Uterus (tissue), 4 donors: ENCODE data around the gene SMAD6. TPM values are rescaled to one million over a fixed set of nuclear protein-coding genes. Genes with fewer than 3 reads are reported as not detected.

Source experiments
- DNase-seq, 2 donors: peaks; one replicate each; pipeline ENCODE4 v3.0.0-alpha.2; 2019 to 2020
- H3K27ac ChIP-seq, 2 donors: fragments of 200-600 bp; sonication (generic); 1 replicate in 1 of 2; 2 replicates in 1 of 2; pipeline ENCODE4 v1.5.1; 2016 to 2018
- H3K27me3 ChIP-seq, 2 donors: fragments of 200-600 bp; sonication (generic); one replicate each; pipeline ENCODE4 v1.5.1; 2018 to 2019; ENCODE audit warnings: control low read depth in 1 of 2
- H3K36me3 ChIP-seq, 2 donors: fragments of 200-600 bp; sonication (generic); one replicate each; pipeline ENCODE4 v1.5.1; 2019; ENCODE audit warnings: control low read depth in 1 of 2
- H3K4me1 ChIP-seq, 2 donors: fragments of 200-600 bp; sonication (generic); one replicate each; pipeline ENCODE4 v1.5.1; 2018 to 2019; ENCODE audit warnings: control low read depth in 1 of 2
- H3K4me3 ChIP-seq, 2 donors: fragments of 200-600 bp; sonication (generic); 1 replicate in 1 of 2; 2 replicates in 1 of 2; pipeline ENCODE4 v1.5.1; 2018 to 2019; ENCODE audit warnings: mild to moderate bottlenecking in 1 of 2
- H3K9me3 ChIP-seq, 2 donors: fragments of 200-600 bp; sonication (generic); one replicate each; pipeline ENCODE4 v1.5.1; 2019; ENCODE audit warnings: control low read depth in 1 of 2
- POLR2A ChIP-seq, 2 donors: fragments of 450-650 bp; IDR thresholded peaks; one replicate each; pipeline ENCODE4 v1.6.1; 2016; ENCODE audit warnings: antibody characterized with exemption in 2 of 2, mild to moderate bottlenecking in 1 of 2, moderate library complexity in 1 of 2
- intact Hi-C: fragments of 100-400 bp; cut with DNase I; formaldehyde crosslinking; loops from one replicate; pipeline ENCODE4 v1.15.1; 2023; ENCODE audit warnings: low total_unique reads
- total RNA-seq, 4 donors: library from RNA; depleted of rRNA in 3 of 4; stranded (reverse); fragments of >200 nt in 3 of 4; gene quantifications; one replicate each; pipeline versions ENCODE4 v1.1.0 to v1.2.4, GENCODE V29; 2014 to 2023
- TF ChIP-seq, protein P1 (sequence below), 4 experiments: fragments of 200-600 bp in 2 of 4; fragments of 450-650 bp in 2 of 4; sonication (generic) in 2 of 4; IDR thresholded peaks; one replicate each; pipeline ENCODE4 v1.5.1; 2016 to 2019; ENCODE audit warnings: antibody characterized with exemption in 4 of 4, mild to moderate bottlenecking in 2 of 4, moderate library complexity in 1 of 4
- donor health status: DM: yes; HTN: yes; CAD: no.

The SMAD6 gene
- total RNA-seq, 4 donors from 2014 or later = 9.4 to 30.1 (median 19.1) TPM

DNA sequence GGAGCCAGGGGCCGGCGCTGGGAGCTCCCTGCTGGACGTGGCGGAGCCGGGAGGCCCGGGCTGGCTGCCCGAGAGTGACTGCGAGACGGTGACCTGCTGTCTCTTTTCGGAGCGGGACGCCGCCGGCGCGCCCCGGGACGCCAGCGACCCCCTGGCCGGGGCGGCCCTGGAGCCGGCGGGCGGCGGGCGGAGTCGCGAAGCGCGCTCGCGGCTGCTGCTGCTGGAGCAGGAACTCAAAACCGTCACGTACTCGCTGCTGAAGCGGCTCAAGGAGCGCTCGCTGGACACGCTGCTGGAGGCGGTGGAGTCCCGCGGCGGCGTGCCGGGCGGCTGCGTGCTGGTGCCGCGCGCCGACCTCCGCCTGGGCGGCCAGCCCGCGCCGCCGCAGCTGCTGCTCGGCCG, 1.5 kb downstream of the SMAD6 start:
- TF ChIP-seq POLR2A (IDR thresholded peaks at IDR 0.05) = peak in 1 of 2 donors; percentile 29
- TF ChIP-seq, protein P1, sequence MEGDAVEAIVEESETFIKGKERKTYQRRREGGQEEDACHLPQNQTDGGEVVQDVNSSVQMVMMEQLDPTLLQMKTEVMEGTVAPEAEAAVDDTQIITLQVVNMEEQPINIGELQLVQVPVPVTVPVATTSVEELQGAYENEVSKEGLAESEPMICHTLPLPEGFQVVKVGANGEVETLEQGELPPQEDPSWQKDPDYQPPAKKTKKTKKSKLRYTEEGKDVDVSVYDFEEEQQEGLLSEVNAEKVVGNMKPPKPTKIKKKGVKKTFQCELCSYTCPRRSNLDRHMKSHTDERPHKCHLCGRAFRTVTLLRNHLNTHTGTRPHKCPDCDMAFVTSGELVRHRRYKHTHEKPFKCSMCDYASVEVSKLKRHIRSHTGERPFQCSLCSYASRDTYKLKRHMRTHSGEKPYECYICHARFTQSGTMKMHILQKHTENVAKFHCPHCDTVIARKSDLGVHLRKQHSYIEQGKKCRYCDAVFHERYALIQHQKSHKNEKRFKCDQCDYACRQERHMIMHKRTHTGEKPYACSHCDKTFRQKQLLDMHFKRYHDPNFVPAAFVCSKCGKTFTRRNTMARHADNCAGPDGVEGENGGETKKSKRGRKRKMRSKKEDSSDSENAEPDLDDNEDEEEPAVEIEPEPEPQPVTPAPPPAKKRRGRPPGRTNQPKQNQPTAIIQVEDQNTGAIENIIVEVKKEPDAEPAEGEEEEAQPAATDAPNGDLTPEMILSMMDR (IDR thresholded peaks at IDR 0.05) = no peak
- Histone ChIP-seq H3K36me3 (no peaks in the 10 kb centered on the region), H3K4me3 (peak overlapping the region; percentile 64 to 66), H3K27ac (peak overlapping the region; percentile 70 to 88), H3K9me3 (no peaks in the 10 kb centered on the region), H3K27me3 (no peaks in the 10 kb centered on the region), H3K4me1 (peaks cover 0 to 11% of the 10 kb centered on the region in 2 donors)
- intact Hi-C loops = loop anchor here (5.0 to 10.0 kb wide), 2 partner anchors 79 to 144 kb away; no protein-coding TSS in a partner anchor
- DNase-seq = peak in 1 of 2 donors; percentile 38

DNA sequence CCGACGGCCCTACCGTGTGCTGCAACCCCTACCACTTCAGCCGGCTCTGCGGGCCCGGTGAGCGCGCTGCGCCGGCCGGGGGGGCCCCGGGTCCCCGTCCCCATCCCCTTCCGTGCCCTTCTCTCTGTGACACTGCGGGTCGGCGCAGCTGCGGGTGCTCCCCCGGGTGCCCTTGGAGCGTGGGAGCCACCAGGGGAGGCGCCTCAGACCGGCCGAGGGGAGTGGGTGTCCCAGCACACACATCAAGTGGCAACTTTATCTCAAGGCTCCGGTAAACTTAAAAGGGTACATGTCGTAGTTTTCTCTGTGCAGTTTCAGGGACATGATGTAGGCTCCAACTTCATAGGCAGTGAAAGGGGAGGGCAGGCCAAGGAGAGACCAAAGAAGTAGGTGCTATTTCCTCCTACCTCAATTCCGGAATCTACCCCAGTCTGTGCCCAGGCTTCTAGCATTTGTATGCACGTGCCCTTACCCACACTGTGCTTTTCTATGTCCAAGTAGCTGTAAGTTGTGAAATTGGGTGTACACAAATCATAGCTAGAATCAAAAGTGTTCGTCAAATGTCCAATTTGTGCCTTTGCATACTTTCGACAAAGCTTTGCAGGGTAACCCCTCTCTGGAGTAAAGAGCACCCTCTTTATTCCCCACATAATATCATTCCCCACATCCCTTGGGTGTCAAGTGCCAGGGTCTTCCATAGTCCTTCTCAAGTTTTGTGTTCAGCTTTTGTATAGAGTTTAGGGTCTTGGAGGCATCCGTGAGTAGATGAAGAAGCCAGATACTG, 2.2 kb downstream of the SMAD6 start:
- intact Hi-C loops = loop anchor here (5.0 to 10.0 kb wide), 2 partner anchors 79 to 143 kb away; no protein-coding TSS in a partner anchor
- DNase-seq = no peak

DNA sequence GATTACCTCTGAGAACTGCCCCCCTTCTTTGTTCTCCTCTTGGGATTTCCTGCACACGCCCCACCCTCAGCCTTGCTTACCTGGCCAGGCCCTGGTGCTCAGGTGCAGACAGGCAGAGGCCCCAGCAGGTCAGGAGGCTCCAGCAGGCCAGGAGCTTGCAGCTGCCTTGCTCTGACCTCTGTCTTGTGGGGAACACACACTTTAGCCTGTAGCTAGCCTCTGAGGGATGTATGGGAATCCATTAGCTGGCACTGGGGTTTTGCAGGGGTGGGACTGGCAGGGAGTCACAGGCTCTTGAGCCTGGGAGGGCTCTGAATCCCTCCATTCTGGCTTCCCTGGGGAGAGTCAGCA, 2.7 kb downstream of the SMAD6 start:
- Histone ChIP-seq H3K4me3 (no peak overlapping the region), H3K27ac (peak overlapping the region in 1 of 2 donors; percentile 25), H3K4me1 (peaks cover 0 to 11% of the 10 kb centered on the region in 2 donors), H3K36me3 (no peaks in the 10 kb centered on the region), H3K27me3 (no peaks in the 10 kb centered on the region), H3K9me3 (no peaks in the 10 kb centered on the region)
- intact Hi-C loops = loop anchor here (5.0 to 10.0 kb wide), 3 partner anchors 68 to 143 kb away; no protein-coding TSS in a partner anchor
- DNase-seq = no peak
- TF ChIP-seq, protein P1 (IDR thresholded peaks at IDR 0.05) = no peak

More for the DNA sequence above, 2.2 kb downstream of the SMAD6 start:
- H3K36me3 ChIP-seq = no peaks in the 10 kb centered on the region
- peaks cover 0 to 11% of the 10 kb centered on the region in 2 donors for H3K4me1 ChIP-seq
- H3K27me3 ChIP-seq = no peaks in the 10 kb centered on the region
- H3K27ac ChIP-seq = peak overlapping the region; percentile 48 to 70
- peak in 1 of 2 donors; percentile 6 for TF ChIP-seq POLR2A (IDR thresholded peaks at IDR 0.05)
- TF ChIP-seq, protein P1 (IDR thresholded peaks at IDR 0.05) = no peak
- H3K4me3 ChIP-seq = peak overlapping the region; percentile 64 to 66
- H3K9me3 ChIP-seq = no peaks in the 10 kb centered on the region

DNA sequence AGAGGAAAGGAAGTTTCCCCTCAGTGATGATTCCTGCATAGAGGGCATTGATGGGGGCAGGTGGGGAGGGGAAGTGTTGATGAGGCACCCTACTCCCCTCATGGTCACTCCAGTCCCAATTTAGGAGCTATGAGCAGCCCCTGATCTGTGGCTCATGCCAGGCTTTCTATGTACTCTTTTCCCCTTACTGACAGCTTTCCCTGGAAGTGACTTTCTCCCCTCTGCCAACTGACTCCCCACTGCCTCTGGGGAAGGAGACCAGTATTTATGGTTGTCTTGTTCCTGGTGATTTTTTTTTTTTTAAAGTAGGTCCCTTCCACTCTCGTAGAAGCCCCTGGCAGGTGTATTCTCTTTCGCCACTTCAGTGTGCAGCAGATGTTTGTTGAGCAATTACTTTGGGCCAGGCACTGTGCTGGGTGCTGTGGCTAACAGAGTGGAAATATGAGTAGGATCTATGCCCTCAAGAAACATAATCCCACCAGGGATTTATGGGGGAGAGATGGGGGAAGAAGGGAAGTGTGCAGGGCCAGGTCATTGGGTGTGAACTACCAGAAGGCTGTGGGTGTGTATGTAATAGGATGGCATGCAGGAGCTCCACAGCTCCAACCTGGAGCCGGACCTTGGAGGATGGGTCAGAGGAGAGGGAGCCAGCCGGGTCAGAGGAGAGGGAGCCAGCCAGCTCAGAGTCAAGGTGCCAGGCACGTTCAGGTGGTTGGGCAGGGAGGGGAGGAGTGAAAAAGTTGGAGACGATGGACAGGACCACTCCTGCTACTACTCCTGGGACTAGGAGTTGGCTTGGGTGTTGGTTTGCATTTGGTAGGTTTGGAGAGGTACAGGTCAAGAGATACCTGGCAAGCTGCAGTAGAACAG, 3.5 kb downstream of the SMAD6 start:
- no peaks in the 10 kb centered on the region for H3K9me3 ChIP-seq
- TF ChIP-seq, protein P1 (IDR thresholded peaks at IDR 0.05) = no peak
- TF ChIP-seq POLR2A (IDR thresholded peaks at IDR 0.05) = no peak
- H3K27me3 ChIP-seq = no peaks in the 10 kb centered on the region
- intact Hi-C loops = loop anchor here (5.0 to 10.0 kb wide), 2 partner anchors 67 to 81 kb away; no protein-coding TSS in a partner anchor
- peaks cover 0 to 11% of the 10 kb centered on the region in 2 donors for H3K4me1 ChIP-seq
- H3K36me3 ChIP-seq = no peaks in the 10 kb centered on the region
- DNase-seq = no peak
- peak overlapping the region; percentile 58 to 69 for H3K27ac ChIP-seq
- H3K4me3 ChIP-seq = no peak overlapping the region
